HepG2 (cell line): Measurements from ENCODE around the gene RHBDD3. TPM values are rescaled to one million over a fixed set of nuclear protein-coding genes. Genes with fewer than 3 reads are reported as not detected.

Experiments used
- ATF6 ChIP-seq: sonication (generic); formaldehyde crosslinking; conservative IDR thresholded peaks from 2 replicates; pipeline ENCODE4 v1.4.0; 2020; ENCODE audit warnings: missing genetic modification reagents
- SALL1 ChIP-seq: sonication (generic); formaldehyde crosslinking; IDR thresholded peaks from 2 replicates; pipeline ENCODE4 v1.8.0; 2022; ENCODE audit warnings: mild to moderate bottlenecking, missing genetic modification reagents
- ZHX1 ChIP-seq: sonication (generic); formaldehyde crosslinking; IDR thresholded peaks from 2 replicates; pipeline ENCODE4 v1.8.1; 2022; ENCODE audit warnings: low read depth, mild to moderate bottlenecking, missing genetic modification reagents
- ZNF407 ChIP-seq: sonication (generic); formaldehyde crosslinking; IDR thresholded peaks from one replicate; pipeline ENCODE4 v1.5.1; 2020; ENCODE audit warnings: mild to moderate bottlenecking, missing genetic modification reagents; ENCODE audit errors: not compliant biosample characterization
- ZNF687 ChIP-seq: sonication (generic); formaldehyde crosslinking; IDR thresholded peaks from 2 replicates; pipeline ENCODE4 v1.5.1; 2020; ENCODE audit warnings: mild to moderate bottlenecking, missing genetic modification reagents, moderate library complexity
- polyA plus RNA-seq, 8 experiments: library from polyadenylated mRNA; depleted of rRNA in 3 of 8; stranded (reverse) in 7 of 8; unstranded in 1 of 8; fragments of >200 nt; fragmentation: Illumina TruSeq in 4 of 8; extraction: Trizol in 4 of 8; gene quantifications; 2 replicates each; pipeline versions ENCODE4 v1.2.1 to v1.2.3, GENCODE V29; 2011 to 2016; ENCODE audit warnings: low read depth in 4 of 8, missing spikeins in 1 of 8, mixed read lengths in 1 of 8; ENCODE audit not compliant: insufficient read depth in 1 of 8
- total RNA-seq, 5 experiments: library from RNA; depleted of rRNA; stranded (reverse); fragments of >200 nt; fragmentation: Illumina TruSeq; extraction: Trizol; gene quantifications; 2 replicates each; pipeline ENCODE4 v1.2.3, GENCODE V29; 2016; ENCODE audit warnings: low read depth in 1 of 5
- TF ChIP-seq, protein P1 (sequence below): sonication (generic); formaldehyde crosslinking; IDR thresholded peaks from 2 replicates; pipeline ENCODE4 v1.4.0; 2020; ENCODE audit warnings: mild to moderate bottlenecking, low read depth, missing genetic modification reagents

The RHBDD3 gene
- total and polyA plus RNA-seq, 2 of the 13 experiments (the other 11 are each of a cell fraction or from before 2014, with no cell fraction given): 12.1 to 26.7 TPM

DNA sequence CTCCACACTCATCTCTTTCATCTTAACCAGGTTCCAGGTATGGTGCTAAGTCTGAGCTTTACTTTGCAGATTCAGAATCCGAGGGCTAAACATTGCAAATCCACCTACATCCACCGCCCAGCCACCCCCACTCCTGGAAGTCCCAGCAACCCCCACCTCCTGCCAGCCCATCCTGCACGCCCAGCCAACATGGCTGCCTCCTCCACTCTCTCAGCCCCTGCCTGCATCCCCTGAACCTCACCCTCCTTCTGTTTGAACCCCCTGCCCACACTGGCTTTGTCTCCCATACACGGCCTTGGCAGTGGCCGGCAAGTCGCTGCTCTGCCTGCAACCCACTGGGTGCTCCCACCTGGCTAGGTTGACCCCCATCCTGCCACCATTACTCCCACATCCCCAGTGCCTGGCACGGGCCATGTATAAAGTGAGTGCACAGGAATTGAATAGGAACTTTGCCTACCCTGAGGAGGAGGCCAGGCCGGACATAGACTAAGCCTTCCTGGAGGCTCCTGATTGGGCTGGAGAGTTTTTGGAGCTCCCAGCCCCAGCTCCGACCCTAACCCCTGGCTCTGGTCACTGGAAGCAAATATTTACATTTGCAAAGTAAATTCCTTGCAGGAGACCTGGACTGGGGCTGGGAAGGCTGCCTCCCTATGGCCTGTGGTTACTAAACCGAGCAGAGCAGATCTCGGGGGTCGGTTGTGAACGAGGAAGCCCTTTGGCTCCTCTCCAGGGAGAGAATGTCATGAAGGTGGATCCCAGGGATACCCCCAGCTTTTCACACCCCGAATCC is 47.7 kb downstream of the RHBDD3 start (continued):
- TF ChIP-seq ZHX1 (CRISPR knock-in tag) (no peak), ZNF687 (peak; percentile 40), SALL1 (CRISPR knock-in tag) (no peak), ZNF407 (CRISPR knock-in tag) (no peak), ATF6 (CRISPR knock-in tag) (no peak)
- TF ChIP-seq, protein P1, sequence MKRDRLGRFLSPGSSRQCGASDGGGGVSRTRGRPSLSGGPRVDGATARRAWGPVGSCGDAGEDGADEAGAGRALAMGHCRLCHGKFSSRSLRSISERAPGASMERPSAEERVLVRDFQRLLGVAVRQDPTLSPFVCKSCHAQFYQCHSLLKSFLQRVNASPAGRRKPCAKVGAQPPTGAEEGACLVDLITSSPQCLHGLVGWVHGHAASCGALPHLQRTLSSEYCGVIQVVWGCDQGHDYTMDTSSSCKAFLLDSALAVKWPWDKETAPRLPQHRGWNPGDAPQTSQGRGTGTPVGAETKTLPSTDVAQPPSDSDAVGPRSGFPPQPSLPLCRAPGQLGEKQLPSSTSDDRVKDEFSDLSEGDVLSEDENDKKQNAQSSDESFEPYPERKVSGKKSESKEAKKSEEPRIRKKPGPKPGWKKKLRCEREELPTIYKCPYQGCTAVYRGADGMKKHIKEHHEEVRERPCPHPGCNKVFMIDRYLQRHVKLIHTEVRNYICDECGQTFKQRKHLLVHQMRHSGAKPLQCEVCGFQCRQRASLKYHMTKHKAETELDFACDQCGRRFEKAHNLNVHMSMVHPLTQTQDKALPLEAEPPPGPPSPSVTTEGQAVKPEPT (CRISPR knock-in tag): no peak
